Calu3 (cell line): ENCODE measurements around the gene APBA1. TPM values are rescaled to one million over a fixed set of nuclear protein-coding genes. Genes with fewer than 3 reads are reported as not detected.

Experiments
- BruUV-seq: library from RNA; stranded (reverse); fragments of 400-500 nt; replicated peaks from 2 replicates; lab custom pipeline; 2021; lab: Mats Ljungman, UMichigan
- CTCF ChIA-PET: fragments of 300-600 bp; sonication (Branson Sonifier 250); formaldehyde crosslinking; loops from one replicate; lab custom pipeline; 2022; ENCODE audit warnings: antibody characterized with exemption; lab: Charles Lee
- DNase-seq: peaks from one replicate; pipeline ENCODE4 v3.0.0; 2022
- H3K27ac Mint-ChIP-seq: one replicate; pipeline ENCODE4 v1.8.0; 2022; ENCODE audit warnings: mixed read lengths; ENCODE audit not compliant: unreplicated experiment
- H3K27me3 Mint-ChIP-seq: one replicate; pipeline ENCODE4 v1.8.0; 2022; ENCODE audit warnings: mixed read lengths; ENCODE audit not compliant: unreplicated experiment
- H3K36me3 Mint-ChIP-seq: one replicate; pipeline ENCODE4 v1.8.0; 2022; ENCODE audit warnings: mild to moderate bottlenecking, moderate library complexity, mixed read lengths; ENCODE audit not compliant: insufficient read depth, unreplicated experiment
- H3K4me1 Mint-ChIP-seq: one replicate; pipeline ENCODE4 v1.8.0; 2022; ENCODE audit warnings: mild to moderate bottlenecking, low read depth, mixed read lengths; ENCODE audit not compliant: unreplicated experiment
- H3K4me3 Mint-ChIP-seq: one replicate; pipeline ENCODE4 v1.8.0; 2022; ENCODE audit warnings: mild to moderate bottlenecking, low read depth, moderate library complexity, mixed read lengths; ENCODE audit not compliant: unreplicated experiment
- H3K9me3 Mint-ChIP-seq: one replicate; pipeline ENCODE4 v1.8.0; 2022; ENCODE audit warnings: low read depth, mixed read lengths; ENCODE audit not compliant: unreplicated experiment
- intact Hi-C: fragments of 100-400 bp; cut with micrococcal nuclease; formaldehyde crosslinking; loops from one replicate; pipeline ENCODE4 v1.10.0; 2022; ENCODE audit not compliant: unreplicated experiment
- total RNA-seq: library from RNA; stranded (reverse); gene quantifications from 2 replicates; pipeline ENCODE4 v1.2.3, GENCODE V29; 2022
- TF ChIP-seq, protein P1 (sequence below): fragments of 200-600 bp; IDR thresholded peaks from one replicate; pipeline ENCODE4 v1.8.0; 2022; ENCODE audit warnings: antibody characterized with exemption; ENCODE audit not compliant: unreplicated experiment

Gene APBA1
- total RNA-seq, 1 experiment from 2014 or later, result 4.4 TPM

DNA sequence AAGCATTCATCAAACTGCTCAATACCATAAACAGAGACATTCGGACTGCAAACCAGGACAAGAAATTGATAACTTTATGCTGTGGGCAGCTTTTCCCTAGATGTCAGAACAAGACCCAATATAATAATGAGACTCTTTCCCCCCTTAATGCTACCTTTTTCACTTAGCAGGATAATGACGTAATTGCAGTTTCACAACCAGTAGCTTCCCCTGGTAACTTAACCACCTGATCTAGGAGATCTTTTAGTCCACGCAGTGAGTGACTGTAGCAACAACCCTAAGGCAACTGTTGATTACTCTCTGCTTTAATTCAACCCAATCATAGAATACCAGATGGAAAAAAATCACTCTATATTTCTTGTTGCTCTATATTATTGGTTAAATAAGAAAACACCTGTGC, 56.3 kb downstream of the APBA1 start:
- DNase-seq, result no peak
- H3K4me1 Mint-ChIP-seq, result no peaks in the 10 kb centered on the region
- TF ChIP-seq, protein P1, sequence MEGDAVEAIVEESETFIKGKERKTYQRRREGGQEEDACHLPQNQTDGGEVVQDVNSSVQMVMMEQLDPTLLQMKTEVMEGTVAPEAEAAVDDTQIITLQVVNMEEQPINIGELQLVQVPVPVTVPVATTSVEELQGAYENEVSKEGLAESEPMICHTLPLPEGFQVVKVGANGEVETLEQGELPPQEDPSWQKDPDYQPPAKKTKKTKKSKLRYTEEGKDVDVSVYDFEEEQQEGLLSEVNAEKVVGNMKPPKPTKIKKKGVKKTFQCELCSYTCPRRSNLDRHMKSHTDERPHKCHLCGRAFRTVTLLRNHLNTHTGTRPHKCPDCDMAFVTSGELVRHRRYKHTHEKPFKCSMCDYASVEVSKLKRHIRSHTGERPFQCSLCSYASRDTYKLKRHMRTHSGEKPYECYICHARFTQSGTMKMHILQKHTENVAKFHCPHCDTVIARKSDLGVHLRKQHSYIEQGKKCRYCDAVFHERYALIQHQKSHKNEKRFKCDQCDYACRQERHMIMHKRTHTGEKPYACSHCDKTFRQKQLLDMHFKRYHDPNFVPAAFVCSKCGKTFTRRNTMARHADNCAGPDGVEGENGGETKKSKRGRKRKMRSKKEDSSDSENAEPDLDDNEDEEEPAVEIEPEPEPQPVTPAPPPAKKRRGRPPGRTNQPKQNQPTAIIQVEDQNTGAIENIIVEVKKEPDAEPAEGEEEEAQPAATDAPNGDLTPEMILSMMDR, result no peak
- intact Hi-C loops, result no loop called here
- no peak overlapping the region for H3K4me3 Mint-ChIP-seq
- no peaks in the 10 kb centered on the region for H3K27me3 Mint-ChIP-seq
- no peak overlapping the region for H3K27ac Mint-ChIP-seq
- no peaks in the 10 kb centered on the region for H3K9me3 Mint-ChIP-seq
- CTCF ChIA-PET, result no interaction called here
- no TSS peak for BruUV-seq
- no peaks in the 10 kb centered on the region for H3K36me3 Mint-ChIP-seq

DNA sequence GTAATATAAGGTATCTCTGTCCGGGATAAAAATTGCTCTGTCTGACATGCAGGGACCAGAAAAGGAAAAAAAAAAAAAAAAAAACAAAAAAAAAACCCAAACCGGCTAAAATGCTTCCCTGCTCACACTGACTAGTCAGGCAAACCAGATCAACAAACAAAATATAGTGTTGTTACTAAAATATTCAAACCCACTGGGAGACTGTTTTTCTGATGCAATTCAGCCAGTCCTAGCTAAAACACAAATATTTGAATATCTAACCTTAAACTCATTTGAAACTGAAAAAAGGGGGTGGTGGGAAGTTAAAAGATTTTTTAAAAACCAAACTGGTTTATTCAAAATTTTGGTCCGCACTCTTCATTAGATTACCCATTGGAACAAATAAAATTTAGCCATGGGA, 61.0 kb downstream of the APBA1 start:
- CTCF ChIA-PET, result interaction anchor here (0.7 kb wide), 1 partner anchor 54 kb away, joined by 3 read pairs; no protein-coding TSS in a partner anchor
- no peak overlapping the region for H3K27ac Mint-ChIP-seq
- H3K9me3 Mint-ChIP-seq, result peaks cover 2% of the 10 kb centered on the region
- intact Hi-C loops, result no loop called here
- no peaks in the 10 kb centered on the region for H3K36me3 Mint-ChIP-seq
- H3K4me3 Mint-ChIP-seq, result no peak overlapping the region
- H3K27me3 Mint-ChIP-seq, result no peaks in the 10 kb centered on the region
- no peak for DNase-seq
- no peaks in the 10 kb centered on the region for H3K4me1 Mint-ChIP-seq
- BruUV-seq, result no TSS peak
- TF ChIP-seq, protein P1, result no peak

DNA sequence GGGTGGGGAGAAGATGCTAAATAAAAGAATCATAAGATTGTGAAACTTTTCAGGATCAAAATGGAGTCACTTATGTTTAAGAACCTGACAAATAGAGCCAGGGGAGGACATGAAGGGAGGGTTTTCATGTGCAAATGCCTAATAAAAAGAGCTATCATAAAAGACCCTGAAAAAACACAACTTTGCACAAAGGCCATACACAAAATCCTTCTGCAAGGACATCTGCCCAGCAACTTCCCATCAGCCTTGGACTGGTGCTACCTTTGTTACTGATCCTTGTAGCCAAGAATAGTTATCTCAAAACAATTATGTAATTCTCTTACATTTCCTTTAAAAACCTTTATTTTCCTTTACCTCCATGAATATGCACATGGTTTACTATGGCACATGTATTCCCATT, 63.0 kb downstream of the APBA1 start:
- CTCF ChIA-PET, result no interaction called here
- Mint-ChIP-seq H3K4me3 (no peak overlapping the region), H3K4me1 (no peaks in the 10 kb centered on the region), H3K9me3 (peaks cover 2% of the 10 kb centered on the region), H3K27me3 (no peaks in the 10 kb centered on the region), H3K27ac (no peak overlapping the region), H3K36me3 (no peaks in the 10 kb centered on the region)
- BruUV-seq, result no TSS peak
- TF ChIP-seq, protein P1, result no peak
- DNase-seq, result no peak
- intact Hi-C loops, result no loop called here

DNA sequence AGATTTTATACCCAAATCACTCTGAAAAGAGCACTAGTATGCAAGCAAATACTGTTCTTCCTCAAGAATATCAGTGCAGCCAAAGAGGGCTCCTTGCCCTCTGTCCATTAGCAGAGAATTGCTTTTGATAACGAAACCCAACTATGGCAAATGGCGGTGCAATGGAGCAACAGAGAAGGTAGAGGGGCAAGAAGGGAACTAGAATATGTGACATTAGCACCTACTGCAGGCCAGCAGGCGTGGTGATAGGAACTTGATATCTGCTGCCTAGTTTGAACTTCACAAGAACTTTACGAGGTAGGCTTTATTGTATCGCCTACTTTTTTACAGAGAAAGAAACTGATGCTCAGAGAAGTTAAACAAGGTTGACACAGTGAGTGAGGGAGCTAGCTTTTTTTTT, 66.1 kb downstream of the APBA1 start:
- CTCF ChIA-PET, result no interaction called here
- no peaks in the 10 kb centered on the region for H3K4me1 Mint-ChIP-seq
- H3K4me3 Mint-ChIP-seq, result no peak overlapping the region
- H3K9me3 Mint-ChIP-seq, result peaks cover 2% of the 10 kb centered on the region
- intact Hi-C loops, result no loop called here
- DNase-seq, result no peak
- no peaks in the 10 kb centered on the region for H3K36me3 Mint-ChIP-seq
- no peaks in the 10 kb centered on the region for H3K27me3 Mint-ChIP-seq
- BruUV-seq, result no TSS peak
- no peak overlapping the region for H3K27ac Mint-ChIP-seq
- TF ChIP-seq, protein P1, result no peak
